ENCODE data around the gene WDFY4. TPM values are rescaled to one million over a fixed set of nuclear protein-coding genes. Genes with fewer than 3 reads are reported as not detected.

The WDFY4 gene
- total RNA-seq, 1 experiment from 2014 or later: not detected

DNA sequence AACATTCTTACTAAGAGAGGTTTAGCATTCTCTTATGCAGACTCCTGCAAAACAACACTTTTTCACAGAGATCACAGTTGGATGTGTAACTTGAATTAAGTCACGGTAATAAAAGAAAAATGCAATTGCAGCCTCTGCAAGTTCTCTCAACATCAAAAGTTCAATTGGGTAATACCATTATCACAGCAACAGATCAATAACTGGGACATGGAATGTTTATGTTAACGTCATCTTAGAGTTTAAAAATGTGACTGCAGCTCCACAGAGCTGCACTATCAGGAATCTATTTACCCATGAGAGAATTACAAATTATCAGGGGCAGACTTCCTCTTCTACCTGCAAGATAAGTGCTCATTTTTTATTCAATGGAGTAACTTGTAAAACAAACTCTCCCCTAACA is 344.0 kb downstream of the WDFY4 start:
- Histone ChIP-seq H3K56ac (ENCODE audit: insufficient read length, low read depth, low read length) (no peak overlapping the region), H4K91ac (ENCODE audit: insufficient read length, low read depth, low read length) (no peak overlapping the region), H4K5ac (ENCODE audit: insufficient read length, low read depth, low read length) (no peak overlapping the region), H3K23ac (ENCODE audit: insufficient read length, low read depth, low read length) (no peak overlapping the region), H2AFZ (ENCODE audit: low read length) (no peak overlapping the region), H3K27me3 (ENCODE audit: insufficient read depth, low read length) (no peaks in the 10 kb centered on the region), H3K79me1 (ENCODE audit: insufficient read depth, low read depth, low read length, poor library complexity, severe bottlenecking) (no peaks in the 10 kb centered on the region), H3K9me3 (ENCODE audit: control insufficient read depth, low read depth, low read length) (no peaks in the 10 kb centered on the region), H3K18ac (ENCODE audit: insufficient read length, low read depth, low read length) (no peak overlapping the region), H3K79me2 (ENCODE audit: insufficient read depth, low read length) (no peaks in the 10 kb centered on the region), H3K4me2 (ENCODE audit: insufficient read depth, insufficient read length, low read length) (no peak overlapping the region), H4K8ac (replicated peaks; ENCODE audit: insufficient read length, low read depth, low read length) (no peak overlapping the region), H4K20me1 (ENCODE audit: control insufficient read depth, insufficient read depth, insufficient read length) (no peaks in the 10 kb centered on the region), H2BK20ac (ENCODE audit: low read depth, low read length, poor library complexity, severe bottlenecking) (no peak overlapping the region), H2AK5ac (ENCODE audit: insufficient read length, low read length) (no peak overlapping the region), H3T11ph (ENCODE audit: low read length) (no peak overlapping the region), H2BK12ac (ENCODE audit: insufficient read length, low read depth, low read length) (no peak overlapping the region), H3K14ac (ENCODE audit: insufficient read depth, low read length) (no peak overlapping the region), H3K4ac (ENCODE audit: low read depth, low read length) (no peak overlapping the region), H2BK15ac (ENCODE audit: low read depth, low read length) (no peak overlapping the region), H3K27ac (ENCODE audit: insufficient read length, low read depth, low read length) (no peak overlapping the region), H2BK5ac (ENCODE audit: insufficient read length, low read length) (no peak overlapping the region), H3K9ac (ENCODE audit: extremely low read depth, insufficient read length, low read length) (no peak overlapping the region), H2BK120ac (ENCODE audit: low read depth, low read length, poor library complexity, severe bottlenecking) (no peak overlapping the region), H3K23me2 (ENCODE audit: insufficient read length, low read depth, low read length, poor library complexity, severe bottlenecking) (no peaks in the 10 kb centered on the region), H3K4me1 (ENCODE audit: insufficient read depth, low read length) (no peaks in the 10 kb centered on the region)
- WGBS (ENCODE audit: extremely low coverage, insufficient read length, low lambda C conversion rate): no CpG with 5 or more reads among the region's 2 CpGs
- Mint-ChIP-seq H3K4me3 (no peak overlapping the region), H3K9me3 (no peaks in the 10 kb centered on the region), H3K27me3 (ENCODE audit: low read depth) (peaks cover 3% of the 10 kb centered on the region; the same call in 1 of the 2 replicates), H3K4me1 (no peaks in the 10 kb centered on the region), H3K36me3 (ENCODE audit: insufficient read depth in 1 of 3, low read depth in 3 of 3) (no peaks in the 10 kb centered on the region), H3K27ac (no peak overlapping the region)
- TF ChIP-seq, protein P1, sequence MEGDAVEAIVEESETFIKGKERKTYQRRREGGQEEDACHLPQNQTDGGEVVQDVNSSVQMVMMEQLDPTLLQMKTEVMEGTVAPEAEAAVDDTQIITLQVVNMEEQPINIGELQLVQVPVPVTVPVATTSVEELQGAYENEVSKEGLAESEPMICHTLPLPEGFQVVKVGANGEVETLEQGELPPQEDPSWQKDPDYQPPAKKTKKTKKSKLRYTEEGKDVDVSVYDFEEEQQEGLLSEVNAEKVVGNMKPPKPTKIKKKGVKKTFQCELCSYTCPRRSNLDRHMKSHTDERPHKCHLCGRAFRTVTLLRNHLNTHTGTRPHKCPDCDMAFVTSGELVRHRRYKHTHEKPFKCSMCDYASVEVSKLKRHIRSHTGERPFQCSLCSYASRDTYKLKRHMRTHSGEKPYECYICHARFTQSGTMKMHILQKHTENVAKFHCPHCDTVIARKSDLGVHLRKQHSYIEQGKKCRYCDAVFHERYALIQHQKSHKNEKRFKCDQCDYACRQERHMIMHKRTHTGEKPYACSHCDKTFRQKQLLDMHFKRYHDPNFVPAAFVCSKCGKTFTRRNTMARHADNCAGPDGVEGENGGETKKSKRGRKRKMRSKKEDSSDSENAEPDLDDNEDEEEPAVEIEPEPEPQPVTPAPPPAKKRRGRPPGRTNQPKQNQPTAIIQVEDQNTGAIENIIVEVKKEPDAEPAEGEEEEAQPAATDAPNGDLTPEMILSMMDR (conservative IDR thresholded peaks at IDR 0.05): no peak
- no peak for DNase-seq

Measured in H9 (cell line).